NCI-H345 treated with DMSO at 0.1 percent for 48 hours (cell line): ENCODE measurements around the gene BLVRB.
"Not testable (repeated sequence)": the region's sequence is repeated elsewhere in the genome, so short reads cannot be mapped to it uniquely, and the experiment has no call there.

ENCODE experiments used
- DNase-seq: peaks from one replicate; lab custom pipeline; 2025; ENCODE audit not compliant: unreplicated experiment; lab: John Stamatoyannopoulos, UW

BLVRB gene

DNA sequence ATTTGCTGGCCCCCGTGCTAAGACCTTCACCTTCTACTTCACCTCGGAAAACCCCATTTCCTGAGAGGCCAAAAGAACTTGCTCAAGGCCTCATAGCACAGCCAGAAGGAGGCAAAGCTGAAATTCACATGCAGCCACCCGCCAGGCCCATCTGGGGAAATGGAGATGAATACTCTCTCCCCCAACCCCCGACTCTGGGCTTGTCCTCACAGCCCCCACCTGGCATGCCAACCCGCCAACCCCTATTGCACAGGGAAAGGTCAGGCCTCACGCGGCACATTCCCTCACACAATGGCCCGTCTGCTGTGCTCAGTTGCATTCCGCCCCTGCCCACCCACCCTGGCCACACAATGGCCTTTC lies 55.5 kb downstream of the BLVRB start:
- no peak for DNase-seq

DNA sequence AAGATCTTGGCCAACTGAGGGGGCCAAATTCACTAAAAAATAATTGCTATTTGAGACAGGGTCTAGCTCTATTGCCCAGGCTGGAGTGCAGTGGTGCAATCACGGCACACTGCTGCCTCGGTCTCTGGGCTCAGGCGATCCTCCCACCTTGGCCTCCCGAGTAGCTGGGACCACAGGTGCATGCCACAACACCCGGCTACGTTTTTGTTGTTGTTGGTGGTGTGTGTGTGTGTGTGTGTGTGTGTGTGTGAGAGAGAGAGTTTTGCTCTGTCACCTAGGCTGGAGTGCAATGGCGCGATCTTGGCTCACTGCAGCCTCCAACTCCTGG lies 57.0 kb downstream of the BLVRB start:
- DNase-seq, result not testable (repeated sequence)

- no peak for DNase-seq
These were observed 57.6 kb downstream of the BLVRB start for GRCh38 chr19:40407714-40408597.

DNA sequence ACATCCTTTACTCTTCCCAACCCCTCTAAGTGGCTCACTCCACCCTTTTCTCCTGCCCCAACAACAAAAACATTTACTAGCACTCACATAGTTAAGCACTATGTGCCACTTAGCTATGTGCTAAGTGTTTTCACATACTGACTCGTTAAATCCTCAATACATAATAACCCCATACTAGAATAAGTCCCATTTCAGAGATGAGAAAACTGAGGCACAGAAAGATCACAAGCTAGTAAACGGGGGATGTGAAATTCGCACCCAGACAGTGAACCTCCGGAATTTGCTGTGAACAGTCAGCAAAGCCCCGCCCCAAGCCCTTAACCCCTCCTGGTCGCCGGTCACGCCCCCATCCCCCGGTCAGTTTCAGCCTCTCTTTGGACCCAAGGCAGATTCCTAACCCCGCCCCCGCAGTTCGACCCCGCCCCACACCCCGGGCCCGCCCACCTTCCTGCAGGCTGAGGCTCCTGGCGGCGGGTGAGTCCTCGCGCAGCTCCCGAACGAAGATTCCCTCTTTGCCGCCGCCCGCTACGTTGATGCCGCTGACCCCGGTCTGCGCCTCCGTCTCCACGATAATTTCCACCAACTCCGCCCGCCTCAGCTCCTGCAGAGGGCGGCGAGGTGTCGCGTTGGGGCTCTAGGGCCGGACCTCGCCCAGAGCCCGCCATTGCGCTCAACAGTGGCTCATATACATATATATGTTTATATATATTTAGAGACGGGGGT lies 62.1 kb downstream of the BLVRB start:
- peak; percentile 77 for DNase-seq

DNA sequence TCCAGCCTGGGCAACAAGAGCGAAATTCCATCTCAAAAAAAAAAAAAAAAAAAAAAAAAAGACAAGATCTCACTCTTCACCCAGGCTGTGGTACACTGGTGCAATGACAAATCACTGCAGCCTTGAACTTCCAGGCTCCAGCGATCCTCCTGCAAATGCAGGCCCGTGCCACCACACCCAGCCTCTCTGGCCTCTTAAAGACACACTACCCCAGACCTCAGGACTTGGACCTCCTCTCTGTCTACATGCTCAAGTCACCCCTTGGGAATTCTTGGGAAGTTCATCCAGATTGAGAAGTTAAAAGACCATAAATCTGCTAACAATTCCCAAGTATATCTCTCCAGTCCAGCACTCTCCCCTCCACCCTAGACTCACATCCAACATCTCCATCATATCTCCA lies 65.0 kb downstream of the BLVRB start:
- no peak for DNase-seq

- DNase-seq, result no peak
These were observed 67.0 kb downstream of the BLVRB start for GRCh38 chr19:40398417-40399131.
